Stimulated activated CD4-positive, alpha-beta T cell treated with anti-CD3 and anti-CD28 coated beads, Interleukin-1b, Interleukin-23, amount 100 ng/mL, for 48 hours (primary cell): Measurements from ENCODE around the gene CSAD.

Source experiments
- DNase-seq: peaks from one replicate; pipeline ENCODE4 v3.0.0-alpha.2; 2020

Gene CSAD

DNA sequence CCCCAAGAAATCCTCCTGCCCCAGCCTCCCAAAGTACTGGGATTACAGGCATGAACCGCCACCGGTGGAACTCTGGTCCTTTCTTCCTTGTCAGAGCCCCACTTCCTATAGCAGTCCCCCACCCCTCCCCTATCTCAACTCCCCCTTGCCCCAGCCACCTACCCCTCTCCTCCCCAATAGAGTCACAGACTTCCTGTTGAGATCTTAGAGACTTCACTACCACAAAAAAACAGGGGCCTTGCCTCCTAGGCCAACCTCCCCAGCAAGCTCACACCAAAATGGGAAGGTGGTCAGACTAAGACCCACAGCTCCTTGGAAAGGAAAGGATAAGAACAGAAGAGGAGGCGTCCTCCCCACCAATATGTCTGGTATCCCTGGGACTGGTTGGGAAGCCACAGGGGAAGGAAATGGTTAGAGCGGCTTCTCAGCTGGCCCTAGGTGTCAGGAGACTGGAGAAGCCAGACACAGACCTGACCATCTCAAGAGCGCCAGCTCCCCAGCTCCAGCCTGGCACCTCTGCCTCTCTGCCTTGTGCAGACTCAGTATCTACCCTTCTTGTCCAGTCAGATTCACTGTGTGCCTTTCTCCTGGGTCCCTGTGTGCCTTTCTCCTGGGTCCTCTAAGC is 17.9 kb upstream of the CSAD start:
- no peak for DNase-seq

- no peak for DNase-seq
Measured at GRCh38 chr12:53197011-53197640, 16.4 kb upstream of the CSAD start.

- DNase-seq, result no peak
Measured at GRCh38 chr12:53196486-53196885, 15.8 kb upstream of the CSAD start.

GRCh38 chr12:53195516-53196420 is 15.0 kb upstream of the CSAD start:
- no peak for DNase-seq

DNA sequence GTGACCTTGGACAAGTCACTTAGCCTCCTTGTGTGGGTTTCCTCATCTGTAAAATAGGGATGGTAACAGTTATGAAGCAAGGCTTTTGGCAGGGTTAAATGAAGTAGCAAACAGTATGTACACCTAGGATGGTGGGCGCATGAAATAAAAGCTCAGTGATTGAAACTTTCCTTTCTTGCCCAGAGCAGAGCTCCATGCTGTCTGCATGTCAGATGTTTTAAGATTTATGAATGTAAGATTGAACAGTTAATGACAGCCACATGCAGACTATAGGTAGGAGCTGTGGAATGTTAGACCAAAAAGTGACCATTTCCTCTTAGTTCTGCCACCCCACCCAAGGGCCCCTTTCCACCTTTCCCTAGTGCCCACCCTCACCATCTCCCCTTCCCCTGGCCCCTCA is 14.2 kb upstream of the CSAD start:
- DNase-seq, result no peak

DNA sequence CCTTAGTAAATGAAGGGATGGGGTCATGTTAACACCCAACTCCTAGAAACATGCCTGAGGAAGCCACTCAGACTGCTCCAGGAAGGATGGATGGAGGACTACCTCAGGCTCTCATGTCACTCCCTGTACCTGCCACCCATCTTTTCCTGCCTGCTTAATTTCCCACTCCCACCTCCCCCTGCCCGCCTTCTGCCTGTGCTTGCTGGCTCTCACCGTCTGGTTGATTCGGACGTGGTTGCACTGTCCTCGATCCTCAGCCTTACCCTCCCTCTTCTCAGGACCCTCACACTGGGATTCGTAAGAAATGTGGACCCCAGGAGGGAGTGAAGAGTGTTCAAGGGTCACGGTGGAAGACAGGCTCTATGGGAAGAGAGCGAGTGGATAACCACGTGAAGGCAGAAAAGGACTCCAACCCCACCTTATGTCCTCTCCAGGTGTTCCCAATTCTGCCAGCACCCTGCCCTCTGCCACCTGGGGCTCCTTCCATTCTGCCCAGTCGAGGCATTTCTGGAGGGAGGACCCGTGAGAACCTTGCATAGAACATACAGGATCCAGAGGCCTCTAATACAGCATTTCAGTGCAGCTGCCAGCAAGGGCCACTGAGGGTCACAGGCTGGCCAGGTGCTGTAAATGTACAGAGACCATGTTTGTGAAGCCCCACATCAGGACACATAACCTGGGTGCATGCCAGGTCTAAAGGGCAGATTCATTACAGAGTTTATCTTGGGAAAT is 13.4 kb upstream of the CSAD start:
- no peak for DNase-seq

DNA sequence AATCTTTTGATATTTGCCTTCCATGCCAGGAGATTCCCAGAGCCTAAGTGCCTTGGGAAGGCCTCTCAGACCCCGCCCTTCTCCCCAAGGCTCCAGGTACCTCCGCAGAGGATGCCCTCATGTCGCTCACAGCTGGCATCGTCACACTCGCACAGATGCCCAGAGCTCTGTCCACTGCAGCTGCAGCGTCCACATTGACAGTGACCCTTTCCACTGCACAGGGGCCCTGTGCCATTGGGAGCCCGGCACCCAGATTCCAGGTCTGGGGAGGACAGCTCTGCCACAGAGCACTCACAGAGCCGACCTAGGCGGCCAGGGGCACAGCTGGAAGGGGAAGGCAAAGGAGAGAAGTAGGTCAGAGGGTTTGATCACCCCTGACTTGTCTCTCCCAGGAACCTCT is 12.3 kb upstream of the CSAD start:
- DNase-seq, result no peak

- DNase-seq, result no peak
Measured at GRCh38 chr12:53192531-53193021, 11.9 kb upstream of the CSAD start.

GRCh38 chr12:53191885-53192530 is 11.3 kb upstream of the CSAD start:
- no peak for DNase-seq

DNA sequence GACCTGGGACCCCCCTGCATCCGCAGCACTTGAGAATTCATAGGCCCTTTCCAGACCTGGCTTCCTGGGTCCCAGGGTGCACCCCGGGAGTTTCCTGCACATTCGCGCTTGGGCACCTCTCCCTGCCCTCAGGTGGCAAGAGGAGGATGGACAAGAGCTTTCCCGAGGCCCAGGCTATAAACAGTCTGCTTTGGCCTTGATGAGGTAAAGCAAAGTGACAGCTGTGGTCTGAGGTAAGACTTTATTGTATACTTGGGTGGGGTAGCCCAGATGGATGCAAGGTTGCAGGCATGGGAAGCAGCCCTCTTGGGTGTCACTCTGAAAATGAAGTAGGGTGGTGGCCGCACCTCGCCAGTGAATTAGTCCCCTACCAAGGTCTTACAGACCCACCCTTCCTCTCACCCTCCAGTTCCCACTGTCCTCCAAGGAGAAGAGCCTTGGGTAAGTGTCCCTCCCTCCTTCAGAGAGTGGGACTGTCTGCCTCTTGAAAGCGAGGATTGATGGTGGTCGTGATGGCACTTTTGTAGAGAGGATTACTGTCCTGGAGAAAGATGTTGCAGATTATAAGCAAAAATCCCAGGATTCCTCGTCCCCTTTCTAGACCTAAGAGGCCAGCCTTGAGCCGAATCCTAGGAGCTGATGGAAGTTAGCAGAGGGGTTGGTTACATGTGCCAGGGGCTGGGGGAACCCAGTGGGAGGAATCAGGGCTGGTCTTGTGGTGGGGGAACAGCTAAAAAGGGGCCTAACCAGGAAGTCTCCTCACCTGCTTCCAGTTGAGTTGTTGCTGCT is 10.6 kb upstream of the CSAD start:
- no peak for DNase-seq

- DNase-seq, result peak; percentile 56
Measured at GRCh38 chr12:53190108-53190729, 9.5 kb upstream of the CSAD start.

DNA sequence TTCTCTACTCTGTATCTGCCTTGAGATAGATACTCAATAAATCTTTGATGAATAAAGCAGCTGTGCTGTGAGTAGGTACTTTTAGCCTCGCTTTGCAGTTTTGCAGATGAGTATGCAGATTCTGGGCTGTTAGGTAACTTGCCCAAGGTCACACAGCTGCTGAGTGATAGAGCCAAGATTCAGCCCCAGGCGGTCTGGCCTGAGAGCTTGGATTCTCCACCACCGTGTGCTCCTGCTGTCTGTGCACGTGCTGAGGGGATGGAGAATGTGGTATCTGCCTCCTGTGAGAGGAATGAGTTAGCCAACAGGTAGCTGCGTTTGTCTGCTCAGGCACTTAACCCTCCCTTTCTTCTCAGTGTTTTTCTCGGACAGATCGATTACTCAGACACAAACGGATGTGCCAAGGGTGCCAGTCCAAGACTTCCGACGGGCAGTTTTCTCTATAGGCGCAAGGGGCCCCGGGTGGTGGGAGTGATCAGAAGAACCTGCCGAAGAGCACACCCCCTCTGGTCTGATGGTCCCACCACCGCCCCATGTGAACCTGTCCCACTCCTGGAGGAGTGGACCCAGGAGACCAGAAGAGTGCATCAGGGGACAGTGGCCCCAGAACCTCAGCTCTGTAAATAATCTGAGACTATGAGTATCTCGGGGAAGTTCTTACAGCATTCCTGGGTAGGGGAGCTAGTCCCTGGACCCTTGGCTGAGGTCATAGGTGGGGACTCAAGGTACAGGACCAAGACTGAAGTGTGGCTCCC is 6.6 kb upstream of the CSAD start:
- DNase-seq, result no peak

DNA sequence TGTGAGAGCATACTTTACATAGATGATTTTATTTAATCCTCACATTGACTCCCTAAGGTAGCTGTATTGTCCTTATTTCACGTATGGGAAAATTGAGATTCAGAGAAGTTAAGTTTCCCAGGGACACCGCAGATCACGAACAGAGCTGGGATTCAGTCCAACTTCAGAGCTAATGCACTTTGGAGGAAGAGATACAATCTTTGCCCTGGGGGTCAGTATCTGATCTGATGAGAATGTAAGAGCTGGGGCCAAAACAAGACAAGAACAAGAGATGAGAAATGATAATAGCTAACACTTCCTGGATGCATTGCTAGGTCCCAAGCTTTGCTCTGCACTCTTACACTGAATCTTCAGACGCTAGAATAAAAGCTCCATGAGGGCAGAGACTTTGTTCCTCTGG is 6.0 kb upstream of the CSAD start:
- DNase-seq, result no peak

DNA sequence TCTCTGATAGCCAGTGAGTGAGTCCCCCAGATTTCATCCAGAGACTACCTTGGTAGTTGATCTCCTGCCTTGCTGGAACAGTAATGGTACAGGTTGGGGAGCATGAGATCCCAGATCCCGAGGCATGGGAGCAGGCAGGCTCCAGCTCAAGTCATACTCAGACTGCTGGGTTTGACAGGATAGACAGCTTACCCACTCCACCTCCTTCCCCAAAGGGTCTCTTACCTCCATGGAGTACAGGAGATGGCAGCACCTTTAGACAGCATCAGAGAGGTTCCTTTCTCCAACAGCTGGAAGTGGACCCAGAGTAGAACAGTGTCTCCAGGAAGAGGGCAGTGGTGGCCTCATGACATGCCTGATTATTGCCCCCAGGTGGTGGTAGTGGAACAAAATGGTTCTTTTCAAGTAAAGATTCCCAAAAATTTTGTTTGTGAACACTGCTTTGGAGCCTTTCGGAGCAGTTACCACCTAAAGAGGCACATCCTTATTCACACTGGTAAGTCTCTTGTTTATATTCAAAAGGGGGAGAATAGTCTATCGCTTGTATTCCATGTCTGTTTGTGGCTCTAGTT is 4.9 kb upstream of the CSAD start:
- DNase-seq, result no peak

- no peak for DNase-seq
Measured at GRCh38 chr12:53184828-53185227, 4.1 kb upstream of the CSAD start.

DNA sequence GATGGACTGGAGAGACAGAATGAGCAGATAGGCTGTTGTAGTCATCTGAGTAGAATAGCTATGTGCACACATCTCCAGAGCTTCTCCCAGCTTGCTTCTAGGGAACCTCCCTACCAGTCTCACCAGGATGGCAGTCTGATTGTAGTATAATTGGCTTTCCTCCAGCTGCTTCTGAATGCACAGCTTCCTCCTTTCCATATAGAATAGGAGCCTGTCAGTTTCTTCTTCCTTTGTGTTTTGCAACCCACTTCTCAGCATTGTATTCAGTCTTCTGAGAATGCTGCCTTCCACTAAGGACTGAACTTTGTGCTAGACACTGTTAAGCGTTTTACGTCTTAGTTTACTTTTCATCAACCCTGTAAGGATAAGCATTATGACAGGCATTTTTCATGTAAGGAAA is 2.2 kb upstream of the CSAD start:
- no peak for DNase-seq

DNA sequence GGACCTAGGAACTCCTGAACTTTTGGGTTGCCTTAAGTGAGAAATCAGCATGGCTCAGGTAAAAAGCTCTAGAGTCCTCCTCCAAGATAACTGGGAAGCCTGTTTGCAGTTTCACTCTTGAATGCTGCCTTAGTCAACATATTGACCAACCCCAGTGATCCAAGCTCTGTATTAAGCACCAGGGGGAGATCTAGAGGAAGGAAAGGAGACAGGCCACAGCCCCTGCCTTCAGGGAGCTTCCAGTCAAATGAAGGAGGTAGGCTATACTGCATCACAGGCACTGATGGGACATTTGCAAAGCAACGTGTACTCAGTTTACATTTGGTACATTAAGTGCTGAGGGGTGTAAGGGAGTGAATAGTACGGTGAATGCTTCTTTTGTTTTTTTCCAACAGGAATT is 1.2 kb upstream of the CSAD start:
- DNase-seq, result no peak

- DNase-seq, result peak; percentile 83
Measured at GRCh38 chr12:53180931-53181645, 363 bp upstream of the CSAD start.

GRCh38 chr12:53179687-53180219 is 972 bp downstream of the CSAD start:
- DNase-seq, result no peak
